ENCODE measurements around the gene PSTPIP2.
"Not testable (repeated sequence)": the region's sequence is repeated elsewhere in the genome, so short reads cannot be mapped to it uniquely, and the experiment has no call there.

PSTPIP2 gene

GRCh38 chr18:45967007-45967706 lies 104.9 kb downstream of the PSTPIP2 start, which contains the start of gene EPG5:
Gene EPG5, minus strand, starts transcription at chr18:45967329. Its CDS starts 90 bp downstream, at chr18:45967239.
- Histone ChIP-seq H3K4me3 (ENCODE audit: low read depth in 1 of 2, low read length in 1 of 2) (peak within 1 kb of the TSS; percentile 74 to 94), H3K4me1 (ENCODE audit: control insufficient read depth in 1 of 2, insufficient read depth in 1 of 2, low read depth in 1 of 2, low read length in 1 of 2) (peaks cover 25 to 26% of the 10 kb centered on the region in 2 experiments), H3K27ac (peak within 1 kb of the TSS; percentile 90), H3K36me3 (peaks cover 4% of the 10 kb centered on the region), H3K27me3 (no peaks in the 10 kb centered on the region), H3K9me3 (no peaks in the 10 kb centered on the region)
- peak; percentile 34 for TF ChIP-seq CTCF (IDR thresholded peaks at IDR 0.05)

GRCh38 chr18:45964913-45965312 lies 107.1 kb downstream of the PSTPIP2 start:
- H3K36me3 ChIP-seq; H3K27me3 ChIP-seq; H3K27ac ChIP-seq; H3K4me3 ChIP-seq (ENCODE audit: low read depth in 1 of 2, low read length in 1 of 2); H3K9me3 ChIP-seq: not testable (repeated sequence)
- peaks cover 26 to 28% of the 10 kb centered on the region in 2 experiments for H3K4me1 ChIP-seq (ENCODE audit: control insufficient read depth in 1 of 2, insufficient read depth in 1 of 2, low read depth in 1 of 2, low read length in 1 of 2)

GRCh38 chr18:45962866-45963265 lies 109.2 kb downstream of the PSTPIP2 start:
- peaks cover 28 to 29% of the 10 kb centered on the region in 2 experiments for H3K4me1 ChIP-seq (ENCODE audit: control insufficient read depth in 1 of 2, insufficient read depth in 1 of 2, low read depth in 1 of 2, low read length in 1 of 2)
- H3K27ac ChIP-seq: peak overlapping the region; percentile 53
- TF ChIP-seq CTCF (IDR thresholded peaks at IDR 0.05): no peak
- H3K9me3 ChIP-seq: no peaks in the 10 kb centered on the region
- peaks cover 9% of the 10 kb centered on the region for H3K36me3 ChIP-seq
- no peaks in the 10 kb centered on the region for H3K27me3 ChIP-seq
- H3K4me3 ChIP-seq (ENCODE audit: low read depth in 1 of 2, low read length in 1 of 2): no peak overlapping the region

GRCh38 chr18:45962461-45962860 lies 109.6 kb downstream of the PSTPIP2 start:
- Histone ChIP-seq H3K4me3 (ENCODE audit: low read depth in 1 of 2, low read length in 1 of 2) (no peak overlapping the region), H3K36me3 (peaks cover 9% of the 10 kb centered on the region), H3K27ac (peak overlapping the region; percentile 53), H3K27me3 (no peaks in the 10 kb centered on the region), H3K4me1 (ENCODE audit: control insufficient read depth in 1 of 2, insufficient read depth in 1 of 2, low read depth in 1 of 2, low read length in 1 of 2) (peaks cover 27% of the 10 kb centered on the region in 2 experiments), H3K9me3 (no peaks in the 10 kb centered on the region)
- TF ChIP-seq CTCF (IDR thresholded peaks at IDR 0.05): no peak

- not testable (repeated sequence) for H3K27me3 ChIP-seq; H3K9me3 ChIP-seq; H3K4me3 ChIP-seq (ENCODE audit: low read depth in 1 of 2, low read length in 1 of 2); H3K27ac ChIP-seq
- Histone ChIP-seq H3K4me1 (ENCODE audit: control insufficient read depth in 1 of 2, insufficient read depth in 1 of 2, low read depth in 1 of 2, low read length in 1 of 2) (peaks cover 13 to 14% of the 10 kb centered on the region in 2 experiments), H3K36me3 (peaks cover 14% of the 10 kb centered on the region)
Measured at GRCh38 chr18:45959484-45959883, 112.6 kb downstream of the PSTPIP2 start.

GRCh38 chr18:45958730-45959129 lies 113.3 kb downstream of the PSTPIP2 start:
- Histone ChIP-seq H3K4me3 (ENCODE audit: low read depth in 1 of 2, low read length in 1 of 2) (no peak overlapping the region), H3K27ac (peak overlapping the region; percentile 18), H3K27me3 (no peaks in the 10 kb centered on the region), H3K36me3 (peaks cover 21% of the 10 kb centered on the region), H3K9me3 (no peaks in the 10 kb centered on the region), H3K4me1 (ENCODE audit: control insufficient read depth in 1 of 2, insufficient read depth in 1 of 2, low read depth in 1 of 2, low read length in 1 of 2) (peaks cover 13 to 14% of the 10 kb centered on the region in 2 experiments)
- TF ChIP-seq CTCF (IDR thresholded peaks at IDR 0.05): no peak

Data from neutrophil (primary cell).